Mesendoderm (in vitro differentiated cells): Measurements from ENCODE around the gene ZNF573. TPM values are rescaled to one million over a fixed set of nuclear protein-coding genes. Genes with fewer than 3 reads are reported as not detected.

ENCODE experiments used
- DNase-seq: peaks from one replicate; pipeline ENCODE4 v3.0.0; 2013
- H2AK5ac ChIP-seq: 2 replicates; pipeline ENCODE4 v1.6.1; 2013; ENCODE audit warnings: low read length, inconsistent platforms
- H2BK120ac ChIP-seq: 2 replicates; pipeline ENCODE4 v1.6.1; 2013; ENCODE audit warnings: low read depth, mild to moderate bottlenecking, low read length, moderate library complexity, mixed read lengths
- H2BK15ac ChIP-seq: replicated peaks from 2 replicates; pipeline ENCODE4 v1.6.1; 2013; ENCODE audit warnings: low read depth, mild to moderate bottlenecking, moderate library complexity
- H2BK5ac ChIP-seq: 2 replicates; pipeline ENCODE4 v1.6.1; 2013; ENCODE audit warnings: low read length, inconsistent platforms
- H3K18ac ChIP-seq: 2 replicates; pipeline ENCODE4 v1.6.1; 2013; ENCODE audit warnings: mild to moderate bottlenecking, low read length, mixed read lengths
- H3K23ac ChIP-seq: one replicate; pipeline ENCODE4 v1.6.1; 2013; ENCODE audit warnings: low read length
- H3K27ac ChIP-seq: 2 replicates; pipeline ENCODE4 v1.5.1; 2013; ENCODE audit warnings: low read depth, mild to moderate bottlenecking, inconsistent platforms, low read length, moderate library complexity
- H3K27me3 ChIP-seq: 2 replicates; pipeline ENCODE4 v1.6.1; 2013; ENCODE audit warnings: low read length, control low read depth, mild to moderate bottlenecking, inconsistent platforms; ENCODE audit not compliant: insufficient read depth, poor library complexity
- H3K36me3 ChIP-seq: 2 replicates; pipeline ENCODE4 v1.6.1; 2013; ENCODE audit warnings: low read length, inconsistent platforms; ENCODE audit not compliant: control insufficient read depth, insufficient read depth
- H3K4ac ChIP-seq: one replicate; pipeline ENCODE4 v1.6.1; 2013; ENCODE audit warnings: low read depth, mild to moderate bottlenecking, low read length, moderate library complexity
- H3K4me1 ChIP-seq: 2 replicates; pipeline ENCODE4 v1.6.1; 2013; ENCODE audit warnings: low read depth, low read length, inconsistent platforms; ENCODE audit not compliant: control insufficient read depth
- H3K4me2 ChIP-seq: 2 replicates; pipeline ENCODE4 v1.6.1; 2013; ENCODE audit warnings: low read length
- H3K4me3 ChIP-seq: 2 replicates; pipeline ENCODE4 v1.5.1; 2013; ENCODE audit warnings: mild to moderate bottlenecking, low read length
- H3K56ac ChIP-seq: one replicate; pipeline ENCODE4 v1.6.1; 2013; ENCODE audit warnings: low read length
- H3K79me1 ChIP-seq: 2 replicates; pipeline ENCODE4 v1.6.1; 2013; ENCODE audit warnings: low read length, inconsistent platforms
- H3K79me2 ChIP-seq: 2 replicates; pipeline ENCODE4 v1.6.1; 2013; ENCODE audit warnings: mild to moderate bottlenecking, low read length; ENCODE audit not compliant: control insufficient read depth, insufficient read depth
- H3K9ac ChIP-seq: 2 replicates; pipeline ENCODE4 v1.6.1; 2013; ENCODE audit warnings: low read length, inconsistent platforms
- H4K5ac ChIP-seq: one replicate; pipeline ENCODE4 v1.6.1; 2013; ENCODE audit warnings: low read length
- H4K8ac ChIP-seq: one replicate; pipeline ENCODE4 v1.6.1; 2013; ENCODE audit warnings: low read depth, mild to moderate bottlenecking, control low read depth, low read length, moderate library complexity
- WGBS: extraction: QIAGEN DNeasy Blood & Tissue Kit; methylation state at CpG from one replicate; pipeline ENCODE4 v1.1.7; 2013; ENCODE audit warnings: low lambda C conversion rate, missing lambda C conversion rate; ENCODE audit not compliant: insufficient coverage; ENCODE audit errors: extremely low coverage; 5-methylcytosine and 5-hydroxymethylcytosine counted together
- small RNA-seq: library from polyadenylated mRNA; stranded (forward); fragments of <200 nt; extraction: miRNeasy Mini kit (QIAGEN cat#:217004); gene quantifications from one replicate; pipeline ENCODE3, GENCODE V24; 2013; ENCODE audit not compliant: insufficient read depth

The ZNF573 gene

DNA sequence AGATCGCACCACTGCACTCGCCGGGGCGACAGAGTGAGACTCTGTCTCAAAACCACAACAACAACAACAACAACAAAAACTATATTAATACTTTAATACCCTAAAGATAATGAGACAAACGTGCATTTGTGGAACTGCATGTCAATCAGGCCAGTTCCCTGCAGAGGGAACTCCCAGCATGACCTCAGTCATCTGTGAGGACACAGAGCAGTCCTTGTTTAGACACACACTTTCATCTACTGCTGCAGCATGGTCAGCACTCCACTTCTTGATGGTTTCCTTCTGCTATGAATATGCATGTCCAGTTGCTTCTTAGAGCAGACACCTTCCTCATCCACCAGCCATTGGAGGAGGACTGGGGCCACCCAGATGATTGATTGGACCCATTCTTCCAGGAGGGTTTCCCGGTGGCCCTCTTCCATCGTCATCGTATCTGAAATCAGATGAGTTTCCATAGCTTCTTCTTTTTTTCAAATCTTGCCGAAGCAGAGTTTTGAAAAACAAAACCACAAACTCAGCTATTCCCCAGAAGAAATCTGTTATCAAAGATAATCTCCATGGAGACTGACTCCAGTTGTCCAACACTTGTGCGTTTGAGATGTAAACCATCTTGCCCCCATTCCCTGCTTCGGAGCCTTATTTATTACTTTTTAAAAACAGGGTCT is 86.3 kb downstream of the ZNF573 start:
- Histone ChIP-seq H2AK5ac (no peak overlapping the region), H3K4me3 (no peak overlapping the region), H3K23ac (no peak overlapping the region), H3K27ac (no peak overlapping the region), H3K36me3 (peaks cover under 1% of the 10 kb centered on the region), H3K56ac (no peak overlapping the region), H3K4ac (no peak overlapping the region), H3K9ac (no peak overlapping the region), H4K8ac (no peak overlapping the region), H2BK120ac (no peak overlapping the region), H3K79me2 (no peaks in the 10 kb centered on the region), H3K4me1 (no peaks in the 10 kb centered on the region), H3K18ac (no peak overlapping the region), H2BK15ac (no peak overlapping the region), H3K79me1 (no peaks in the 10 kb centered on the region), H4K5ac (no peak overlapping the region), H3K27me3 (no peaks in the 10 kb centered on the region), H2BK5ac (no peak overlapping the region), H3K4me2 (no peak overlapping the region)
- no CpG with 5 or more reads among the region's 11 CpGs for WGBS
- no peak for DNase-seq

DNA sequence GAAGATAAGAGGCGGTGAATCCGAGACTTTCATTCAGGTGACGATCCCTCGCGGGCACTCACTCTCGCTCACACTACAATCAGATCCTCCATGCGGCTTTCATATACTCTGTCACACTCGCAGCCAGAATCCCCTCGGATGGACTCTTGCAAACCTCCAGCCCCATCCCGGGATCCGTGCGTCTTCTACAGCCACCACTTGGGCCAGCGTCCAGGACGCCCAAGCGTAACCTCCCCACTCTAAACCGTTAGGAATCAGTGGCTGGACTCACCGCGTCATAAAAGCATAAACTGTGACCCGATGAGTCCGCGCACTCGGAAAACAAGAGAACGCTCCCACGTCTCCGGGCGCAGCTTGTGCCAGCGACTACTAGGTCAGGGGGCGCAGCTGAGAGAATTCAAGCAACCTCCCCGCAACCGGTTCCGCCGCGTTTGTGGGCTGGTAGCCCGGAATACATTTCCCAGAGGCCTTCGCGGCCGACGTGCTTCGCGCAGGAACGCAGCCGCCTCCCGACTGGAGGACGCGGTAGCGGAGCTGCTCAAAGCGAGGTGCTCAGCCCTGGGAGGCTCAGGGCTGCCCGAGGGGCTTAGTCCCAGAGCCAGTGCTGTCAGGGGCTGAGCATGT is 87.4 kb downstream of the ZNF573 start:
- no peak overlapping the region for H4K8ac ChIP-seq
- no peak overlapping the region for H3K23ac ChIP-seq
- DNase-seq = peak; percentile 88
- no peak overlapping the region for H3K4ac ChIP-seq
- H3K56ac ChIP-seq = peak overlapping the region; percentile 84
- no peaks in the 10 kb centered on the region for H3K36me3 ChIP-seq
- peak overlapping the region; percentile 43 for H3K4me2 ChIP-seq
- peak overlapping the region; percentile 60 for H3K4me3 ChIP-seq
- H3K9ac ChIP-seq = peak overlapping the region; percentile 60
- H2BK15ac ChIP-seq = no peak overlapping the region
- H2BK120ac ChIP-seq = no peak overlapping the region
- H2BK5ac ChIP-seq = no peak overlapping the region
- H3K18ac ChIP-seq = no peak overlapping the region
- H3K27ac ChIP-seq = no peak overlapping the region
- H3K4me1 ChIP-seq = no peaks in the 10 kb centered on the region
- H3K79me1 ChIP-seq = no peaks in the 10 kb centered on the region
- H4K5ac ChIP-seq = no peak overlapping the region
- no CpG with 5 or more reads among the region's 48 CpGs for WGBS
- no peaks in the 10 kb centered on the region for H3K27me3 ChIP-seq
- no peak overlapping the region for H2AK5ac ChIP-seq
- H3K79me2 ChIP-seq = no peaks in the 10 kb centered on the region

Small RNA genes within 50 kb of the gene (small RNA-seq; reads per million reads assigned to genes)
- gene SELENOKP1 = not detected
